NCI-H2107 treated with DMSO at 0.1 percent for 48 hours (cell line): ENCODE measurements around the gene BANP.
"Not testable (repeated sequence)": the region's sequence is repeated elsewhere in the genome, so short reads cannot be mapped to it uniquely, and the experiment has no call there.

Experiments
- DNase-seq: peaks from one replicate; lab custom pipeline; 2025; ENCODE audit not compliant: unreplicated experiment; lab: John Stamatoyannopoulos, UW

The BANP gene

GRCh38 chr16:87965417-87965816, 14.2 kb downstream of the BANP start:
- DNase-seq = no peak

GRCh38 chr16:87966064-87966645, 14.9 kb downstream of the BANP start:
- no peak for DNase-seq

DNA sequence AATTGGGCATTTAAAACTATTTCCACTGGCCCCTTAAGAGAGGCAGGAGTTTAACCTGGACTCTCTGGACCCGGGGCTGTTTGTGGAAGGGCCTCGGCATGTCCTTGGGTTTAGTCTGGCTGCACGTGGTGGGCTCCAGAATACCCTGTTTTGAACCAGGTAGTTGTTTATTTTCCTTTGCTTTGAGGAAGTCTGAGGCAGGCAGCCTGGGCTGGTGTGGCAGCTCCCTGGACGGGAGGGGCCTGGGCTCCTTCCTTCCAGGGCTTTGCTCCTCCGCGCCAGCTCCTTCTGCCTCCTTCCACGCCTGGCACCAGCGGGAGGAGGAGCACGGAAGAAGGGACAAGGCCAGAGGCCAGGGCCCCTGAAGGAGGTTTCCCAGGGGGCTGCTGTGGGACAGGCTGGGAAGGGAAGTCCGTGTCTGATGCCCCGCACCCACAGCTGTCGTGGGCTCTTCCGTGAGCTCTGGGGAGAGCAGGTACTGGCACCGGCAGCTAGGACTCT, 15.5 kb downstream of the BANP start:
- DNase-seq = no peak

DNA sequence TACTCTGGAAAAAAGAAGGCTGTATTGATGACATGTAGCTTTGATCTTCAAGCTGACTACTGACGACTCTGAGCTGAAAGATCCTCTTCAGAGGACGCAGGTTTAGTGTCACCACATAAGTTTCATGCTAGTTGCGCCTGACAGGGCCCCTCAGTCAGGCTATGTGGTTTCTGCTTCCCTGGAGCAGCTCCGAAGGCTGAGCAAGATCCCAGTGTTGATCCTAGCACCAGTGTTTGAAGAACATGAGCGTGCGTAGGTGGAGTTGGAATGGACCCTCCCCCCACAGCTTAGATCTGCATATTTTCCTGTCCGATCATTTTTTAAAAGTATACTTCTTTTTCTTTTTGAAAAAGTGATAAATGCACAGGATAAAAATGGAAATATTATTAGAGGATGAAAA, 17.3 kb downstream of the BANP start:
- no peak for DNase-seq

- no peak for DNase-seq
These were observed 19.0 kb downstream of the BANP start for GRCh38 chr16:87970186-87970585.

GRCh38 chr16:87971933-87972332, 20.7 kb downstream of the BANP start:
- DNase-seq = no peak

DNA sequence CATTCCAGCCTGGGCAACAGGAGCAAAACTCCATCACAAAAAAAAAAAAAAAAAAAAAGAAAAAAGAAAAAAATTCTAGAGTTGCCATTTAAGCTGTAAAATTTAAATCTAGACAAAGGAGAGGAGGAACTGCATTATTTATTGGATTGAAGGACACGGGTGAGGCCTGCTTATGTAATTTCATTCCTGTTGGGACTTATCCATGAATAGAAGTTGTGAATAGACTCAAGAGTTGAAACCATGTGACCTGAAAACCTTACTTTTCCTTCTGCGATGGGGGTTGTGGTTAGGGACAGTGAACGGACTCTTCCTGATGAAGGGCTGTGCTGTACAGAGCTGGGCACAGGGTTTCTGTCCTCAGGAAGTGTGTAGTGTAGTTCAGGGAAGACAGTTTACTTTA, 22.5 kb downstream of the BANP start:
- no peak for DNase-seq

DNA sequence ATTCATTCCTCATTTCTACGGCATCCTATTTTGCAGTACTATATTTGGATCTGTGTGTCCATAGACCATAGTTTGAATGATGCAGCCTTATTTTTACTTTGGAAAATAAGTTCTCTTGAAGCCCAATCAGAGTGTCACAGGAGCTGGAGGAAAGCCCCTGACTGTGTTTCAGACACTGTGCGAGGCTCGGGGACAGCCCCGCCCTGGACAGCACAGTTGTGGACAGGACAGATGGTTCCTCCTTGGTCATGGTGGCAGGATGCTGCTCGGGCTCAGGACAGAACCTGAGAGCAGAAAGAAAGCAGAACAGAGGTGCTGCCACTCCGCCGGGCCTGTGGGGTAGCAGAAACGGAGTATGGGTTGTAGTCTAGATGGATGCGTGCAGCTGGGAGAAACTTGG, 22.9 kb downstream of the BANP start:
- DNase-seq = no peak

DNA sequence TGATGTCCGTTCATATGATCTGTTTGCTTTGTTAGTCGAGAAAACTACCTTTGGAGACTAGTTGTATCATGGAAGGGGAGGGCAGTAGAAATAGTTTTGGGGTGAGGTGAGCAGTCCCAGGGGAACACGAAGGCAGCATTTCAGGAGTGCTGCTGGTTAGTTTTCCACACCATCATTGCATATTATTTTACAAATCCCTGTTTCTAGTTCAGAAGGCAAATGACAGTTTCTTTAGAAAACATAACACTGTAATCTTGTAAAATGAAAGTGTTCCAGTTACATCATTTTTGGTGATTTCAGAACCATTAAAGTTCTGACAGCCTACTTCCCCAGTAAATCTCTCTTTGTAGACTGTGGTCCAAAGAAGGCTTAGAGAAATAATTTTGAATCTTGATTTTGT, 25.4 kb downstream of the BANP start:
- no peak for DNase-seq

DNA sequence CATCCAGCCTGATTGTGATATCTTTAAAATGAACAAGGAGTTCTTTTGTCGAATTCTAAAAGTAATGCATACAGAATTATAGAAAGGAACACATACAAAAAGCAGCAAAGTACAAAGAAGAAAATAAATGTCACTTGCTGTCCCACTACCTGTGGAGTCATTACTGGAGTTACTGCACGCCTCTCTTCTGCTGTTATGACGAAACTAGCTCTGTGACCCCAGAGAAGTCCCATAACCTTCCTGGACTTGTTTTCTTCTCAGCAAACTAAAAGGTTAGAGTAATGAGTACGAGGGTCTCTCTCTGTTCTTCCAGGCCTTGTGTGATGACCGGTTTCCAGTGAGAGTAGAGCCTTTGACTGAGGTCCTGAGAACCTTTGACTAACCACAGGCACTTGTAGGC, 26.9 kb downstream of the BANP start:
- DNase-seq = no peak

DNA sequence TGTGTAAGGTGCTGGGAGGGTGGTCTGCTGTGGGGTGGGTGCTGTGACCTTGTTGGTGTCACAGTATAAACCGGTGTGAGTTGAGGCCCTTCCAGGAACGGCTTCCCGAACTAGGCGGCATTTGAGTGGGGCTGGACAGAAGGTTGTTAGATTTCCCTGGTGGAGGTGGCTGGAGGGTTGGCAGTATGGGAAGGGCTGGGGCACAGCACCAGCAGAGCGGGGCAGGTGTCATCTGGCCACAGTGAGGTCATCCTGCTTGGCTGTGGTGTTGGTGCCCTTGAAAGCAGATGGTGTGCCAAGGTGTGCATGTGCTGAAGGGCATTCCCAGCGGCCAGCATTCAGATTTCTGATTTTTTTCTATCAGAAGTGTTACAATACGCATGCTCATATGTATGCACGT, 28.1 kb downstream of the BANP start:
- DNase-seq = no peak

DNA sequence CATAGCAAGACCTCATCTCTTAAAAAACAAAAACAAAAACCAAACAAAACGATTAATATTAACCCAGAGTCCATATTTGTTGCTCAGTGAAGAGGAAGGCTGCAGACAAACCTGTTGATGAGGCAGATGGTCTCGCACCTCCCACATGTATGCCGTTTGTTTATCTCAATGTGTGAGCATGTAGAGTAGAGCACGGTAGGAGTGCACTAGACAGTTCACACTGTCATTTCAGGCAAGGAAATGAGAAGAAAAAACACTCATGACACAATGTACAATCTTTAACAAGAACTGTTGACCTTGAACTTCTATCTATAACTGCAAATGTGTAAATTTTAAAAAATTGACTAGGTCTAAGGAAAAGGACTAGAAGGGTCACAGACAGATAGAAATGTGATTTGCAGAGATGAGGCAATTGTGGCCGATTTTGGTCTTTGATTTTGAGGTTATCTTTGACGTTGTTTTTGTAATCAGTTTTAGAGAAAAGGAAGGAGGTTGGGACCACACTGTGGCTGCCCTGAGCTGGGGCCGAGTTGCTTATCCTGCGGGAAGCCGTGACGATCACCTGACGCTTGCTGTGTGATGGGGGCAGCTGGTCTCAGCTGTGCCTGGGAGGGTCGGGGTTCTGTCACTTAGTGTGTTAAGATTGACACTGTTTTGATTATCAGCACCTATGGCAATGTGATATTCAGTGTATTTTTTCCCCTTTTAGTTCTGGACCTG, 28.8 kb downstream of the BANP start:
- DNase-seq = not testable (repeated sequence)

DNA sequence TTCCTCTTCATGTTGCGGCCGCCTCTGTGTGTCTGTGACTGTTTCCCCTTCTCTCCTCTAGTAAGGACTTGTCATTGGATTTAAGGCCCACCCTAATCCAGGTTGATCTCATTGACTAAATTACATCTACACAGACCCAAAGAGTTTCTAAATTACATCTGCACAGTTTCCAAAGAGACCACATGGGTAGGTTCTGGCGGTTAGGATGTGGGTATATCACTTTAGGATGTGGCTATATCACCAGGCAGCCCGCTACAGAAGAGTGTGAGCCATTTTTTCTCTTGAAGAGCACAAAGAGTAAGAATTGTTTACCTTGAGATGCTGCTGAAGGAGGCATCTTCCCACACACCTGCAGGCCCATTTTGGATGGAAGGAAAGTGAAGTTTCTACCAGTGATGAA, 30.1 kb downstream of the BANP start:
- DNase-seq = not testable (repeated sequence)

DNA sequence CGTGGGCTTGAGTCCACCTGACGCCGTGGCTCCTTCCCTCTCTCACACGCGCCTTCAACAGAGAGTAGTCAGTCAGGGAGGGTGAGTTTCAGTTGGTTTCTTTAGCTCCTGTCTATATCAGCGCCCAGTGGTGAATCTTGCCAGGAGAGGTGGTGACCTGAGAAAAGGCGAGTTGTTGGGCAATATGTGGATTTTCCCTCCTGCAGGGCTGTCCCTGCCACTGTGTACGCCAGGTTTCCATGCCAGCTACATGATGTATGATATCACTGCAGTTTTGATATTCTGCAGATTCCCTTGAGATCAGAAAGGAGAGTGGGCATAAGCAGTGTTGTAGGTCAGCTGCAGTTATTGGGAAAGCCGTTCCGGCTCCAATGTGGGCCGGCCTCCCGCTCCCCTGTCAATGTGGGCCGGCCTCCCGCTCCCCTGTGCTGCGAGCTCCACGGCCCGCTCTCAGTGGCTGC, 31.4 kb downstream of the BANP start:
- no peak for DNase-seq

DNA sequence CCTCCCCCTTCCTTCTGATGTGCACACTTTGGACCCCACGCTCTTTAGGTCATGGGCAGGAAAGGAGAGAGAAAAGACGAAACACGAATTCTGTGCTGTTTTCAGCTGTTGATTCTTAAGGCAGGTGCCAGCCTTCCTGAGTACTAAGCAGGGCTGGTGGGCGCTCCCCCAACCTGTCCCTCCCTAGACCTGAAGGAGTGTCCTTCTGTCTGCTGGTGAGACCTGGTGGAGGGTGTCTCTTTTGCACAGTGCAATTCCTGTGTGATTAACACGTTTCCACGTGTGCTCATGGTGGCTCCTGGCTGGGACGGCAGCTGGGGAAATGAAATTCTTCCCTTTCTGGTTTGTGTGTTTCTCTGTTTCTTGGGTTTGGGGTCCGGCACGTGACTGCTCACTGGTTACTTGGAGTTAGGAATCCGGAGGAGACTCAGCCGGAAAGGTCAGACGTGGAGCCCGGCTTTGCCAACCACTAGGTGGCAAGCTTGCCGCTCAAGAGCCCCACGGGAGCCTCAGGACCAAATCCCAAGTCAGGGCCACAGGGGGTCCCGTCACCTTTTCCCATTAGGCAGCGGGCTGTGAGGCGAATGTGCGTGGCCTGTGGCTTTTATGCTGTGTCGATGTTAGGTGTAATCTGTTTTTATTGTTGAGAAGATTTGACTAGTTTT, 32.0 kb downstream of the BANP start:
- not testable (repeated sequence) for DNase-seq

- not testable (repeated sequence) for DNase-seq
These were observed 32.5 kb downstream of the BANP start for GRCh38 chr16:87983737-87984097.

DNA sequence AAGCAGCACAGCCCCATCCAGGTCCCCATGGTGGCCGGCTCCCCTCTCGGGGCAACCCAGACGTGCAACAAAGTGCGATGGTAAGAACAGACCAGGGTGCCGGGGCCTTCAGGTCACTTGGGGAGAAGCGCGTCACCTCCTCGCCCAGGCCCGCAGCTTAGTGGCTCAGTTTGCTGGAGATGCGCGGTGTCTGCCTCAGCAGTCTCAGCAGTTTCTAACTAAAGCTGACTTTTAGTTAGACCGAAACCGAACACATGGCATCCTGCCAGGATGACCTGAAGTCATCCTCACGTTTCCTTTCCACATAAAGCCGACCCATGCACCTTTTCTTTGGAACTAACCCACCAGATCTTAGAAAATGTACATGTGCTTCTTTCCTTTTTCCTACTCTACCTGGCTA, 32.9 kb downstream of the BANP start:
- not testable (repeated sequence) for DNase-seq

- no peak for DNase-seq
These were observed 33.5 kb downstream of the BANP start for GRCh38 chr16:87984632-87985267.

- not testable (repeated sequence) for DNase-seq
These were observed 34.3 kb downstream of the BANP start for GRCh38 chr16:87985493-87985892.

DNA sequence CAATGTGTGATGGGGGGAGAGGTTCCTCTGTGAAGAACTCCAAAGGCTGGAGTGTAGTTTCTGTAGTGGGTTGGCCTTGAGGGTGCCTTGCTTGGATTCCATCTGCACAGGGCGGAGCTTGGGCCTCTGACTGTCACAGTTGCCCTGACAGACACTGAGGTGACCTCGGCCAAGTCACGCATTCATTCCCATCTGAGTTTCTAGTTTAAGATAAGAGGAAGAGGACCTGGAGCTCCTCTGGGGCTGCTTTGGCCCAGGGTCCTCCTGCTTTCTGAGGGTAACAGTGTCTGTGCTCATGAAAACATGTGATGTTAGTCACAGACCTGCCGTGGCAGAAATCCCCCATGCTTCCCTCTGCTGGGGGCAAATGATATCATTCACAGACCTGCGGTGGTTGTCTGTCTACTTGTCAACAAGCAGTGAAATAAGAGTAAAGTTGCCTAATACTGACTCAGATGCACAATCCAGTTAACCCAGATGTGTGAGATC, 35.2 kb downstream of the BANP start:
- DNase-seq = not testable (repeated sequence)

DNA sequence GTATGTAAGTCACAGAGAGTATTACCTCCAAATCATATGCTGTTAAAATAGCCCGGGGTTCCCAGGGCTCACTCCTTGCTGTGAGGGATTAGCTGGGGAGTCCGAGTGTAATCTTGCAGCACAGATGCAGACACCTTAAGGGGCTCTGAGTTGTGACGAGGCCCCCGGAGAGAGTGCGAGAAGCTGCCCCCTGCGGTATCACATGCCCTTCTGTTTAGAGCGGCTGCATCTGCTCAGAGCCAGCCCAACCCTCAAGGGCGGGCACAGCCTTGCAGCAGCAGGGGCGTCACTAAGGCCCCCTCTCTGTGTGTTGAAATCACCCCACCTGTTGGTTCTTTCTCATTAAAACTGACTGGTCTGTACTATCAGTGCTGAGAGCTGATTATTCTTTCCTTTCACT, 37.4 kb downstream of the BANP start:
- not testable (repeated sequence) for DNase-seq
